GM19395 (cell line): ENCODE results near the gene MYO3A.

Experiments used
- ATAC-seq: cut with Tn5 transposase; IDR thresholded peaks from one replicate; pipeline ENCODE4 v1.9.1; 2021; ENCODE audit warnings: mild to moderate bottlenecking, moderate library complexity; ENCODE audit not compliant: unreplicated experiment

Gene MYO3A

GRCh38 chr10:26212511-26212910 is 278.5 kb downstream of the MYO3A start:
- ATAC-seq: no peak

GRCh38 chr10:26213157-26213800 is 279.2 kb downstream of the MYO3A start:
- ATAC-seq: no peak

- ATAC-seq: no peak
Observed at GRCh38 chr10:26214004-26214403, 280.0 kb downstream of the MYO3A start.

GRCh38 chr10:26214551-26215395 is 280.7 kb downstream of the MYO3A start:
- no peak for ATAC-seq

- ATAC-seq: no peak
Observed at GRCh38 chr10:26215396-26215934, 281.4 kb downstream of the MYO3A start.

GRCh38 chr10:26215935-26216584 is 282.0 kb downstream of the MYO3A start:
- no peak for ATAC-seq

GRCh38 chr10:26216585-26217395 is 282.8 kb downstream of the MYO3A start, which contains the start of gene GAD2:
GAD2 (plus strand) TSS chr10:26216774; CDS start chr10:26216810, 36 bp downstream.
- ATAC-seq: no peak

- ATAC-seq: no peak
Observed at GRCh38 chr10:26217396-26218086, 283.5 kb downstream of the MYO3A start.

GRCh38 chr10:26219676-26220075 is 285.6 kb downstream of the MYO3A start:
- ATAC-seq: no peak

- no peak for ATAC-seq
Observed at GRCh38 chr10:26220901-26221300, 286.9 kb downstream of the MYO3A start.

- no peak for ATAC-seq
Observed at GRCh38 chr10:26221541-26221940, 287.5 kb downstream of the MYO3A start.

GRCh38 chr10:26222563-26222962 is 288.5 kb downstream of the MYO3A start:
- no peak for ATAC-seq

GRCh38 chr10:26225322-26225721 is 291.3 kb downstream of the MYO3A start:
- no peak for ATAC-seq

GRCh38 chr10:26227786-26228185 is 293.8 kb downstream of the MYO3A start:
- no peak for ATAC-seq

GRCh38 chr10:26232174-26232573 is 298.1 kb downstream of the MYO3A start:
- ATAC-seq: no peak

- no peak for ATAC-seq
Observed at GRCh38 chr10:26235761-26236160, 301.7 kb downstream of the MYO3A start.

- no peak for ATAC-seq
Observed at GRCh38 chr10:26238378-26238777, 304.3 kb downstream of the MYO3A start.

GRCh38 chr10:26242706-26243350 is 308.8 kb downstream of the MYO3A start:
- ATAC-seq: no peak

- no peak for ATAC-seq
Observed at GRCh38 chr10:26243351-26243720, 309.3 kb downstream of the MYO3A start.

GRCh38 chr10:26249681-26250080 is 315.7 kb downstream of the MYO3A start:
- ATAC-seq: no peak
